NCI-H2196 treated with DMSO at 0.1 percent for 48 hours (cell line): ENCODE data around the gene INVS.
"Not testable (repeated sequence)": the region's sequence is repeated elsewhere in the genome, so short reads cannot be mapped to it uniquely, and the experiment has no call there.

Experiments
- DNase-seq: peaks from one replicate; lab custom pipeline; 2025; ENCODE audit not compliant: unreplicated experiment; lab: John Stamatoyannopoulos, UW

Gene INVS

DNA sequence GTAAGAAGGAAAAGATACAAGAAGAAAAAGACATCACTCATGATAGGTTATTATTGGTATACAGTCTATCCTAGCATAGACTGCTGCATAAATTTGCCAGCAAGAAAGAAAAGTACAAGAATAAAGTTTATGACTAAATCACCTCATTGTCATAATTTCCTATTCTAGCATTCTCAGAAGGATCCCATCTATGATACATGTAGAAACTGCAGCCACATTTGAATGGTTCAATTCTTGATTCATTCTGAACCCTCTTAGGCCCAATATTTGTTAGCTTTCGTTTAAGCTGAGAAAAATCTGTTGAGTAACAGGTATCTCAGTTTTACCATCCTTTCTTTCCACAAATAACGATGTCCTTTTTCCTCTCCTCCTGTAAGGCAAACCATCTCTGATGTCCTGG lies 21.2 kb downstream of the INVS start:
- no peak for DNase-seq

DNA sequence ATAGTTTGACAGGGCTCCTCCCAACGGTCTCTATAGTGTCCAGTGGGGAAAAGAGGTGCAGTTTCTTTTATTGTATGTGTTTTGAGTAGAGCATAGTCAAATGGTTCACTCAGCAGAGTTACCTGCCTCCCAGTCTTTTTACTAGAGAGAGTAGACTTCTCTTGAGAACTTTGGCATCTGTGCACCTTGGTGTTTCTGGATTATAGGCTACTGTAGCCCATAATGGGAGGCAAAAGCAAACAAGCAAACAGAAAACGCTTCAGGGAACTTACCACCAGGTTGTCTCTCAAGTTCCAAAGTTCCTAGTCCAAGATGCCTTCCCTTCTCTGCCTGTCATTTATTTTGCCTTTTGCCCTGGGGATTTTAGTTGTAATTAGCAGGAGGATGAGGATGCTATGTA lies 26.2 kb downstream of the INVS start:
- DNase-seq = no peak

DNA sequence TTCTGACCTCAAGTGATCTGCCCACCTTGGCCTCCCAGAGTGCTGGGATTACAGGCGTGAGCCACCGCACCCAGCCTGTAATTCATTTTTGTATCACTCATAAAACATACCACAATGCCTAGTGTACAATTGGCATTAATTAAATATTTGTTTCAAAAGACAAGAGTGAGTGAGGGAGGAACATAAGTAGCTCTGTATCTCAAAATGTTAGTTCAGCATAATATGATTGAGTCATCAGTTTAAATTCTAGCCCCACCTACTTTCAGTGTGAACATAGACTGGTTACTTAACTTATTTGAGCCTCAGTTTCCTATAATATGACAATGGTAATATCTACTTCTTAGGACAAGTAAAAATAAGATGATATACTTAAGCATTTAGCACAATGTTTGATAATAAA lies 26.9 kb downstream of the INVS start:
- DNase-seq = no peak

DNA sequence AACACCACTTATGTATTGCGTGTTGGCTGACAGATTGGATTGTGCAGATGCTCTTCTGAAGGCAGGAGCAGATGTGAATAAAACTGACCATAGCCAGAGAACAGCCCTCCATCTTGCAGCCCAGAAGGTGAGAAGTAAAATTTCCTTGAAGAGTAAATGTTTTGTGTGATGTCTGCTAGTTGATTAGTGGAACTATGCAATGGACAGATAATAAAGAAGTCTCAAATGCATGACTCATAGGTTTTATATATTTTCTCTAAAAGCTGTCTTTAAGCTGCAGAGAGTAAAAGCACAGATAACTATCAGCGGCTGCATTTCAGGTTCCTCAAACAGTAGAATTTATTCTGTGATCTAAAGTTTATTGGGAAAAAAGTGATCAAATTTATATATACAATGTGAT lies 27.4 kb downstream of the INVS start:
- no peak for DNase-seq

DNA sequence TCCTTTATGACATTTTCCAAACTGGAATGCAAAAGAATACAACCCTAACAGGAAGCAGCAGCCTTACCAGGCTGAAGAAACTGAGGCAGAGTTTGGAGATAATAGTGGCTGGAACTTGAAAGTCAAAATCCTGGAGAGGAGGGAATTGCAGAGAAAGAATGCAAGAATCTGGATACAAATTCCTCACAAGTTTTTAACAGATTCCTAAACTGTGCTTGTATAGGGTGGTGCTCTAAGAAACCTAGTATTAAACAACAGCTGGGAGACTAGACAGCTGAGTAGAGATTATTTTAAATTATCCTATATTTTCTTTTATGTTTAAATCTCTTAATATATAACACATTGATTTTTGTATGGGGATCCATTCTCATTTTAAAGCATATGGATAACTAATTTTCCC lies 30.7 kb downstream of the INVS start:
- no peak for DNase-seq

DNA sequence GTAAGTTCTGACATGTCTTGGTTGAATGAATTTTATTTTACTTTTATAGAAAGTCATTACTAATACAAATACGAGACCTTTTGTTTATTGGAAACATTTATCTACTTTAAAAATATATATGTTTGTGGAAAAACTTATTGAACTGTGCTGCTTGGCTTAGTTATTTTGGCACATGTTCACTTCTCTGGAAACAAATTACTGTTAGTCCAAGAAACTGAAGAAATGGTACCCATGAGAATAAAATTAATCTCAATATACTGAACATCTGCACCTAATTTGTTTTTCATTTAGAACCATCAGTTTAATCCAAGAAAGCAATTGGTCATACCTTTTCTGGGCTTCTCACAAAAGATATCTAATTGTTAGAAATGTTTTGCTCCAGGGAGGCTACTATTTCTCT lies 32.2 kb downstream of the INVS start:
- DNase-seq = no peak

DNA sequence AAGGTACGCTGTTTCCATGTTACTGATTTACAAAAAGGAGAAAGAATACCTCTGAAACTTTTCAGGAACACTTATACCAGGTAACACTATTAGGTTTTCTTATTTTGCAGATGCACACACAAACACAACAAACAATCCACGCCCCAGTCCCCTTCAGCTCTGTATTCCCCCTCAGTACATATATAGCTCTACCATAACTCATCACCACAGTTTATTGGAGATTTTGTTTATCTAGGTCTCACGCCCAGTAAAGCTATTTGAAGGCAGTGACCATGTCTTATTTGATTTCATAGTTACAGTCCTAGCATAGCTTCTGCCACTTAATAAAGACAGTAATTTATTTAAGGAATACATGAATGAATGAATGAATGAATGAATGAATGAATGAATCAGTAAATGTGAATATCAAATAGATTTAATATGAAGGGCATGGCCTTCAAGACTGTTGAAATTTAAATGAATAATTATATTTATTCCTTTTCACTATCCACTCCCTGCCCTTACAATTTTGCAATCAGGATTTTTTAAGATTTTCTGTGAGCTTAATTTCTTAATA lies 32.9 kb downstream of the INVS start:
- DNase-seq = no peak

DNA sequence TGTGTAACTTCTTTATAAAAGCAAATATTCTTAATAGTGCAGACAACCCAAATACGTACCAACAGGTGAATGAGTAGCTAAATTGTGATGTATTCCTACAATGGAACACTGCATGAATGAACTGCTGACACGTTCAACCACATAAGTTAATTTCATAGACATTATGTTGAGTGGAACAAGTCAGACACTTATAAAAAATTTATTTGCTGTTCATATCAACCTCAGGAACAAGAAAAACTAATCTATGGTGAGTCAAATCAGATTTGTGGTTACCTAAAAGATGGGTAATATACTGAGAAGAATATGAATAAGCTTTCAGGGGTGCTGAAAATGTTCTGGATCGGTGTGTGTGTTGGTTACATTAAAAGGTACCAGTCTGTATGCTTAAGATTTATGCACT lies 35.7 kb downstream of the INVS start:
- no peak for DNase-seq

DNA sequence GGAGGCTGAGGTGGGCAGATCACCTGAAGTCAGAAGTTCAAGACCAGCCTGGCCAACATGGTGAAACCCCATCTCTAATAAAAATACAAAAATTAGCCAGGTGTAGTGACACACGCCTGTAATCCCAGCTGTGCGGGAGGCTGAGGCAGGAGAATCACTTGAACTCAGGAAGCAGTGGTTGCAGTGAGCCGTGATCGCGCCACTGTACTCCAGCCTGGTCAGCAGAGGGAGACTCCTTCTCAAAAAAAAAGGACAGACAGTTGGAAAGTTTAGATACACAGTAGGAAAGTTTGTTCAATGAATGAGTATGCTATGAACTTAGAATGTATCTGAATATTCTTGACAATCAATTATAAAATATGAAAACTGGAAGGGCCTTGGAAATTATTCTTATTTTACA lies 37.8 kb downstream of the INVS start:
- not testable (repeated sequence) for DNase-seq

DNA sequence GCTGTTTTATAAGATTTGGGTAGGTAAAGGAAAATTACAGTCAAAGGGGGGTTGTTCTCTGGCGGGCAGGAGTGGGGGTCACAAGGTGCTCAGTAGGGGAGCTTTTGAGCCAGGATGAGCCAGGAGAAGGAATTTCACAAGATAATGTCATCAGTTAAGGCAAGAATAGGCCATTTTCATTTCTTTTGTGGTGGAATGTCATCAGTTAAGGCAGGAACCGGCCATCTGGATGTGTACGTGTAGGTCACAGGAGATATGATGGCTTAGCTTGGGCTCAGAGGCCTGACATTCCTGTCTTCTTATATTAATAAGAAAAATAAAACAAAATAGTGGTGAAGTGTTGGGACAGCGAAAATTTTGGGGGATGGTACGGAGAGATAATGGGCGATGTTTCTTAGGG lies 41.3 kb downstream of the INVS start:
- DNase-seq = not testable (repeated sequence)

DNA sequence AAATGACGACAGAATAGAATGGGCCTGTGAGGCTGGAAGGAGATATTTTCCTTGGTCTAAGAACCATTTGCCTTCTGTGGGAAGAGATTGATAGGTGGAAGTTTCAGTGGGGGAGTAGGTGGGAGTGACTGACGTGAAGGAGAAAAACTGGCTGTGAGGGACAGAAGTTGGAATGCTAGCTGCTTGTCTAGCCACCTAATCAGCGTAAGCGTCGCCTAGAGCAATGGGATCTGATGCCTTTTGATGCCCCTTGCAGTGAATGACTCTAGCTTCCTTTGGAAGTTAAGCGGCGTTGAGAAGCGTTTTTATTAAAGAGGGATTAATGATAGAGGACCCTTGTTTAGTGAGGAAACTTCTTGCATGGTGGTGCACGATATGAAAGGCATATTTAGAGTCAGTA lies 42.8 kb downstream of the INVS start:
- not testable (repeated sequence) for DNase-seq

DNA sequence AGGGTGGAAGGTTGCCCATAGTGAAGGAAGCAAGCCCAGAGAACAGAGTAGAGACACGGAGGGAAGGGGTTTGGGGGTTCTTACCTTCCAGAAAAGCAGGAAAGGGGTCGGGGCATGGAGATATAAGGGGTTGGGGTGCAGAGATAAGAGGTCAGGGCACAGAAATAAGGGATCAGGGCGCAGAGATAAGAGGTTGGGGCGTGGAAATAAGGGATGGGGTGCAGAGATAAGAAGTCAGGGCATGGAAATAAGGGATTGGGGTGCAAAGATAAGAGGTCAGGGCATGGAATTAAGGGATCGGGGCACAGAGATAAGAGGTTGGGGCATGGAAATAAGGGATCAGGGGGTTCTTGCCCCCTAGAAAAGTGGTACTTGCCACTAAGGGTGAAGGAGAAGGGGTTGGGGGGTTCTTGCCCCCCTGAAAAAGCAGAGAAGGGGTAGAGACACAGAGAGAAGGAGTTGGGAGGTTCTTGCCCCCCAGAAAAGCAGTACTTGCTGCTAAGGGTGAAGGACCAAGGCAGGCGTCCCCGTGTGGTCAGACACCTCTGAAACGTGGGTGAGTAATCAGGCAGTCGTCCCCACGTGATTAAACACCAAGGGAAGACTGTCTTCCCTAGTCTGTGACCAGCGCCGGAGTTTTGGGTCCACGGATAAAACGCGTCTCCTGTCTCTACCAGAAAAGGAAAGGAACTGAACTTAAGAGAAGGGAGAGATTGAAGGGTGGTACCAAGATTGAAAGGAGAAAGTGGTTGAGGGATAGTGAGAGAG lies 46.3 kb downstream of the INVS start:
- DNase-seq = not testable (repeated sequence)

DNA sequence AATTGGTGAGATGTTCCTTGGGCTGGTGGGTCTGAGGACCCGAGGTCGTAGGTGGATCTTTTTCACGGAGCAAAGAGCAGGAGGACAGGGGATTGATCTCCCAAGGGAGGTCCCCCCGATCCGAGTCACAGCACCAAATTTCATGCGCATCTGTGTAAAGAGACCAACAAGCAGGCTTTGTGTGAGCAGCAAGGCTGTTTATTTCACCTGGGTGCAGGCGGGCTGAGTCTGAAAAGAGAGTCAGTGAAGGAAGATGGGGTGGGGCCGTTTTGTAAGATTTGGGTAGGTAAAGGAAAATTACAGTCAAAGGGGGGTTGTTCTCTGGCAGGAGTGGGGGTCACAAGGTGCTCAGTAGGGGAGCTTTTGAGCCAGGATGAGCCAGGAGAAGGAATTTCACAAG lies 46.9 kb downstream of the INVS start:
- DNase-seq = not testable (repeated sequence)

DNA sequence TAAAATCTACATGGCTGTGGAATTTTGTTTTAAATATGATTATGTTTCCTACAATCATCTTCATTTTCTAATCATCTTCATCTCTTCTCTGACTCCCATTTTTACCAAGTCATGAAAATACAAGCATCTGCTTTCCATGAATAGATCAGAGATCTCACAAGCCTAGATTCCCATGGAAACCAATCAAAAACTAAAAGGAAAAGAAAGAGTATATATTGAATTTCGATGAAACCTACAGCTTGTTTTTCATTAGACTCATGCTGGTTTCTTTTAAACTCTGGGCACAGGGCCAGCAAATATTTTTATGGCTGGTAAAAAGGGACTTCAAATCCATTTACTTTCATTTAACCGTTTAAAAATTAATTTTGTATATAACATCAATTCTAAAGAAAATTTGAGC lies 51.2 kb downstream of the INVS start:
- DNase-seq = no peak

DNA sequence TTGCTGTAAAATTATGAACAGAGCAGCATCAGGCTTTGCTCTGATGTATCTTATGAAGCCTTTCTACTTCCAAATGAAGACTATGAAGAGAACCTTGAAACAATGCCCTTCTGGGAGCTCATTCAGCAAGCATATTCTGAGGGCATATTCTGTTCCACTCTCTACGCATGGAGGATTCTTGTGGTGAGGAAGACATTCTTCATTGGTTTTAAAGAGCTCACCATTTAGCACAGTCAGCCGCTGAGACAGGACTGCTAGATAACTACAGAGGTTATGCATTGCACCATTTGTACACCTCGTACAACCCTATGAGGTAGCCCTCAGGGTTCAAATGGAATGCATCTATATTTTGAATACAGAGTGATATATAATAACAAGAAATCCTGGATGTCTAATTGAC lies 61.0 kb downstream of the INVS start:
- DNase-seq = no peak

DNA sequence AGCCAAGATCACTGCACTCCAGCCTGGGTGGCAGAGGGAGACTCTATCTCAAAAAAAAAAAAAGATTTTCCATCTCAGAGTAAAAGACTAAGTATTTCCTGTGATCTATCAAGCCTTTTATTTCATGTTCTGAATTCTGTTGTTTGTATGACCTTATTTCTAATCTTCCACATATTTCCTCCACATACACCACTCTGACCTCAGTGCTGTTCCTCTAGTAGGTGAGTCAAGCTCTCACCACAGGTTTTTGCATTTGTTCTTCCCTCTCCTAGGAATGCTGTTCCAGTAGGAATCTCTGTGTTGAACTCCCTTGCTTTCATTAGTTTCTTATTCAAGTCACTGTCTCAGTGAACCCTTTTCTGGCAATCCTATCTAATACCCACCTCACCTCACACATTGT lies 68.1 kb downstream of the INVS start:
- no peak for DNase-seq

DNA sequence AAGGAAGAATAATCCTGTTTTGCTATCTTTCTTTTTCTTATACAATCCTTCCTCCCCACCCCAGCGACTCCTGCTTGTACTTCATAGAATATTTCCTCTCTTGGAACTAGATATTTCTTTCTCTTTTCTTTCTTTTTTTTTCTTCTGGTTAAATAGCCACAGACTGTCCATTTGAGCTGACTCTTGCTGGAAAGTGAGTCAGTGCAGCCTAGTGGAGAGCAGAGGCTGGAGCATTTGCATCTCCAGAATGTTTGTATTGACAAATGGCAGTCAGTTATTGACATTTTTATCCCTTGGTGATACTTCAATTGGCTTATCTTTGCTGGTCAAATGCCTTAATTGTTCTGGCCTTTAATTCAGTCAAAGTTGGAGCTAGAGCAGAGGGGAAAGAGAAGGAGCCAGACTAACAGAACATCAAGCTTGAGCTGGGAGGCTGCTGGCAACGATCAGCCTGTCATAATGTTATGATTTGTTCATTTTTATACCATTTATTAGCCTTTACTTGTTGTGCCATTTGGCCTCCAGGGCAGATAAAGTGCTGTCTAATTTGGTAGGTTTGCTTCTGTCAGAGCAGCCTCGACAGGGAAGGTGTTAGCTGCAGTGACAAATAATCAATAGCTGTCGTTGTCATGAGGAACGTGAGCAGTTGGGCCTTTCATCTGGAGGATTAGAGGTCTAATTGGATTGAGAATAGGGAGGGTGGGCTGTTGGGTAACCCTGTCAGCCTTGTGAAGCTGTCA lies 69.0 kb downstream of the INVS start:
- no peak for DNase-seq

DNA sequence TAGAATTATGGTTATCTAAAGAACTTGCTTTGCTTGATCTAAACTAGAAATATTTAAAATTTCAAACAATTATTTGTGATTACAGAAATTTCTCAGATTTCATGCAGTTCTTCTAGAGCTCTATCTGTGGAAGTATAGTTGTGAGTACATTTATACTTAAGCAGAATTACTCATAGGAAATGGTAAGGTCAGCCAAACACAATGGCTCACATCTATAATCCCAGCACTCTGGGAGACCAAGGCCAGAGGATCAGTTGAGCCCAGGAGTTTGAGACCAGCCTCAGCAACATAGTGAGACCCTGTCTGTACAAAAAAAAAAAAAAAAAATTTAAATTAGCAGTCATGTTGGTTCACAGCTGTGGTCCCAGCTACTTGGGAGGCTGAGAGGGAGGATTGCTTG lies 71.0 kb downstream of the INVS start:
- no peak for DNase-seq

DNA sequence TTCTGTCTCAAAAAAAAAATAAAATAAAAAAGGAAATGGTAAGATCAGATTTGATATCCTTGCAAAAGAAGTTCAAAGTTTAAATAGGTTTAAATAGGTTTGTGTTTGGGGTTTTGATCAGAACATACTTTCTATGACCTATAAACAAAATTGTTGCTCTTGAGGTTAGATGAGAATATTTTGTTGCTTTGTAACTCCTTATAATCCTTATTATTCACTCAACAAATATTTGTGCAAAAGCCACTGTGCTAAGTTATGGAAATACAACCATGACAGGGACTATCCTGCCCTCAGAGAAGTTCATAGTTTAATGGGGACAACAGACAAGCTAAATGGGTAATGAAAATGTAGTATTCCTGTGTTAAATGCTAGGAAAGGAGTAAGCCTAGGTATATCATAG lies 71.5 kb downstream of the INVS start:
- no peak for DNase-seq

DNA sequence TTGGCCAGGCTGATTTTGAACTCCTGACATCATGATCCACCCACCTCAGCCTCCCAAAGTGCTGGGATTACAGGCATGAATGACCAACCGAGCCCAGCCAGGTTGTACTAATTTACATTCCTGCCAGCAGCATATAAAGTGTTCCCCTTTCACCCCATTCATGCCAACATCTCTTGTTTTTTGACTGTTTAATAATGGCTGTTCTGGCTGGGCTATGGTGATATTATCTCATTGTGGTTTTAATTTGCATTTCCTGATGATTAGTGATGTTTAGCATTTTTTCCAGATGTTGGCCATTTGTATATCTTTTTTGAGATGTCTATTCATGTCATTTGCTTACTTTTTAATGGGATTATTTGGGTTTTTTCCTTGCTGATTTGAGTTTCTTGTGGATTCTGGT lies 87.3 kb downstream of the INVS start:
- DNase-seq = no peak

DNA sequence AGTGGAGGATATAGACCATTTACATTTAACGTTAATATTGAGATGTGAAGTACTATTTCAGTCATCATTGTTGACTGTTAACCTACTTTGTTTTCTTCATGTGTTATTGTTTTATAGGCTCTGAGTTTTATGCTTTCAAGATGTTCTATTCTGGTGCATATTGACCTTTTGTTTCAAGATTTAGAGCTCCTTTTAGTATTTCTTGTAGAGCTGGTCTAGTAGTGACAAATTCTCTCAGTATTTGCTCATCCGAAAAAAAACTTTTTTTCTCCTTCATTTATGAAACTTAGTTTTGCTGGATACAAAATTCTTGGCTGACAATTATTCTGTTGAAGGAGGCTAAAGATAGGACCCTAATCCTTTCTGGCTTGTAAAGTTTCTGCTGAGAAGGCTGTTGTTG lies 91.3 kb downstream of the INVS start:
- no peak for DNase-seq

DNA sequence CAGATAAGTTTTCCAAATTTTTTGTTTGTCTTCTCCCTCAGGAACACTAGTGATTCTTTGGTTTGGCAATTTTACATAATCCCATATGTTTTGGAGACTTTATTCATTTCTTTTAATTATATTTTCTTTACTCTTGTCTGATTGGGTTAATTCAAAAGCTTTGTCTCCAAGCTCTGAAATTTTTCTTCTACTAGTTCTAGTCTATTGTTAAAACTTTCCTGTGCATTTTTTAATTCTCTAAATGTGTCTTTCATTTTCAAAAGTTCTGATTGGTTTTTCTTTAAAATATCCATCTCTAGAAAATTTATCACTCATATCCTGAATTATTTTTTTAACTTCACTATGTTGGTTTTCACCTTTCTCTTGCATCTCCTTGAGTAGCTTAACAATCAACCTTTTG lies 92.2 kb downstream of the INVS start:
- no peak for DNase-seq
